Activated T-helper 17 cell treated with anti-CD3 and anti-CD28 coated beads, Interleukin-2, amount 50 U/mL, for 72 hours (primary cell): ENCODE results near the gene CCDC51. TPM values are rescaled to one million over a fixed set of nuclear protein-coding genes. Genes with fewer than 3 reads are reported as not detected.
"Not testable (repeated sequence)": the region's sequence is repeated elsewhere in the genome, so short reads cannot be mapped to it uniquely, and the experiment has no call there.

Experiments used
- ATAC-seq: fragments of 150-1000 bp; cut with Tn5 transposase; replicated peaks from 2 replicates; pipeline ENCODE4 v1.10.0; 2021; ENCODE audit warnings: mild to moderate bottlenecking, moderate library complexity
- H3K27ac Mint-ChIP-seq: one replicate; pipeline ENCODE4 v1.8.0; 2022; ENCODE audit warnings: mixed read lengths
- H3K27me3 Mint-ChIP-seq: one replicate; pipeline ENCODE4 v1.8.0; 2022; ENCODE audit warnings: mixed read lengths
- H3K36me3 Mint-ChIP-seq: one replicate; pipeline ENCODE4 v1.8.0; 2022; ENCODE audit warnings: low read depth, mild to moderate bottlenecking, mixed read lengths
- H3K4me1 Mint-ChIP-seq: one replicate; pipeline ENCODE4 v1.8.0; 2022; ENCODE audit warnings: mixed read lengths
- H3K4me3 Mint-ChIP-seq: one replicate; pipeline ENCODE4 v1.8.0; 2022; ENCODE audit warnings: mild to moderate bottlenecking, mixed read lengths
- H3K9me3 Mint-ChIP-seq: one replicate; pipeline ENCODE4 v1.8.0; 2022; ENCODE audit warnings: mixed read lengths
- total RNA-seq, 2 donors: library from RNA; stranded (reverse); gene quantifications; one replicate each; pipeline ENCODE4 v1.2.3, GENCODE V29; 2022

CCDC51 gene
- total RNA-seq, 2 donors from 2014 or later = 15.5 to 28.4 TPM

DNA sequence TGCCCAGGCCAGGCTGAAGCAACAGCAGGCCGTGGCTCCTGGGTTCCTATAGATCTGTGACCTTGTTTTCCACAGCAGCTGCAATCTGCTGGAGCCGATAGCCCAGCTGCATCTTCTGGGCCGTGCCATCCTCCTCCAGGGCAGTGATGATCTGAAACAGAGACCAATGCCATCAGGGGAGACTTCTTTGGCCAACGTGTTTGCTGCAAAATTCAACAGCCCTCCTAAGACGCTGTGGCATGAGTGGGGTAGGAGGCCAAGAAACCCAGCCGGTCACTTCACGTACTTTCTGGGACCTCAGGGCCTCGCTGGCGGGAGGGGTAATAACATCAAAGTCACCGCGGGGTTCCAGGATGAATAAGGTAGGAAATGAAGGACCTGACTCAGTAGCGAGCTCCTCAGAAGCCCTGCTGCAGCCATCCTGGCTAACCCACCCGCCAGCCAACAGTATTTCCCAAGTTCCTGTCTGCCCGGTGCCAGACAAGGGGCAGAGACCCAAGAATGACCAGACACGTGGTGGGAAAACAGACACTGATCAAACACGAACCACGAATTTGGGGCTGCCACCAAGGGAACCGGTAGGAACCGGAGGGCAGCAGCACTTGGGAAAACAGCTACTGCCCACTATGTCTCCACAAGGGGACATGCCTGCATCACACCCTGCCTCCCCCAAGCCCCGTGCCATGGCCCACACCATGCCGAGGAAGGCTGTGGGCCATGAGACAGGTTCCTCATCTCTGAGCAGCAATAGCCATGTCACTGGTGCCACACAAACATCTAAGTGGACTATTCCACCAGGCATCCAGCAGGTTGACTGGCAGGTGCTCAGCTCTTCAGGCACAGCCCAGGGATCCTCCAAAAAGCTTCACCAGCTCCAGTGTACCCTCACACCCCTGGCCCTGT, 35.2 kb downstream of the CCDC51 start:
- no peak overlapping the region for H3K4me3 Mint-ChIP-seq
- ATAC-seq = no peak
- H3K36me3 Mint-ChIP-seq = no peaks in the 10 kb centered on the region
- peaks cover 4% of the 10 kb centered on the region for H3K4me1 Mint-ChIP-seq
- no peaks in the 10 kb centered on the region for H3K27me3 Mint-ChIP-seq
- H3K27ac Mint-ChIP-seq = peak overlapping the region; percentile 33
- no peaks in the 10 kb centered on the region for H3K9me3 Mint-ChIP-seq

DNA sequence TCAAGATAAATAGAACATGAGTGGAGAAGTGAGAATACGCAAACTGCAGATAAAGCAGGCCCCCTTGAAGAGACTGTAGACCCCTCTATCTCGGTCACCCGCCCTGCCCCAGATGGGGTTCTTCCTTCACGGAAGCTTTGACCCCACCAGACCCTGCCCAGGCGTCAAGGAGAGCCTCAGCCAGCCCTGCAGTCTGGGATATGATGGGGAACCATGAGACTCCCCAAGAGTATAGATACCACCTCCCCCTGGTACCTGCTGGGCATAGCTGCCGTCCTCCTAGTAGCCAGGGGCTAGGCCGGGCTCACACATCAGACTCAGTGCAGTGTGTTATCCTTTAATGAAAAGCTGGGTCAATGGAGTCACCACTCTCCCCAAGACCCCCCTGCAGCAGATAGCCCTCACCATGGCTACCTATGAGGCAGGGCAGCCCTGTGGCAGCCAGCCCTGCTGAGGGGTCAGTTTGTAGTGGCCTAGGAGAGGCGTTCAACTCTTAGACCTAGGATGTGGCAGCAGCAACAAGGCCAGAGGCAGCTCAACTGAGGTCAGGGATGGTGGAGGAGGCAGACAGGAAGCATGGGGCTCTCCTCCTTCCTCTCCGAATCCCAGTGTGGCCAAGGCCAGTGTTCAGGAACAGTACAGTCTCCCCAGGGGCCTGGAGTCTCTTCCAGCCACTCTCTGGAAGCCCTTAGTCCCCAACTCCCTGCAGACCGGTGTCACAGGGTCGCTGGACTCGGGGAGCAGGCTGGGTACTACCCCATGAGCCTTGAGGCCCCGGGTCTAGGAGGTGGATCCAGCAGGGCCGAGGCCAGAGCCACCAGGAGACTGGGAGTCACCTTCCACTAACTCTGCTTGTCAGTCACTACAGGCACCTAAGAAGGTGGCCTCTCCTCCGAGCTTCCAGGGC, 36.1 kb downstream of the CCDC51 start:
- peak overlapping the region; percentile 33 for H3K27ac Mint-ChIP-seq
- no peak for ATAC-seq
- H3K4me3 Mint-ChIP-seq = no peak overlapping the region
- no peaks in the 10 kb centered on the region for H3K27me3 Mint-ChIP-seq
- no peaks in the 10 kb centered on the region for H3K9me3 Mint-ChIP-seq
- H3K36me3 Mint-ChIP-seq = no peaks in the 10 kb centered on the region
- peaks cover 4% of the 10 kb centered on the region for H3K4me1 Mint-ChIP-seq

DNA sequence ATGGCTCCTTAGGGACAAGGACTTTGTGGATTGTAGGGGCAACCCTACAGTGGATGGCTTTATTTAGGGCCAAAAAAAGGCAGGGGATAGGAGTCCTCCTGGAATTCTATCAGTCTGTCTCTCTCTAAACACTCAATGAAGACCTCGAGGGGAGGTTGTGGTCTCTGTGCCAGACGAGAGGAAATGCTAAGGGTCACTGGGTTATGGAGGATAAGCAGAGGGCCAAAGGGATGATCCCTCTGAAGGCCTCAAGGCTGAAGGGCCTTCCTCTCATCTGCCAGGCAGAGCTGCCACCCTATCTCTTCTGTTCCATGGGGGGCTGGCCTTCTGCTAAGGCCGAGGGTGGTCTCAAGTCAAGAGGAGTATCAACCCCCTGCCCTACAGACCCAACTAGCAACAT, 37.0 kb downstream of the CCDC51 start:
- H3K36me3 Mint-ChIP-seq = no peaks in the 10 kb centered on the region
- H3K27me3 Mint-ChIP-seq = no peaks in the 10 kb centered on the region
- H3K27ac Mint-ChIP-seq = peak overlapping the region; percentile 34
- no peak for ATAC-seq
- no peak overlapping the region for H3K4me3 Mint-ChIP-seq
- H3K4me1 Mint-ChIP-seq = peaks cover 4% of the 10 kb centered on the region
- no peaks in the 10 kb centered on the region for H3K9me3 Mint-ChIP-seq

GRCh38 chr3:48402281-48402732, 37.6 kb downstream of the CCDC51 start:
- no peaks in the 10 kb centered on the region for H3K27me3 Mint-ChIP-seq
- no peak for ATAC-seq

DNA sequence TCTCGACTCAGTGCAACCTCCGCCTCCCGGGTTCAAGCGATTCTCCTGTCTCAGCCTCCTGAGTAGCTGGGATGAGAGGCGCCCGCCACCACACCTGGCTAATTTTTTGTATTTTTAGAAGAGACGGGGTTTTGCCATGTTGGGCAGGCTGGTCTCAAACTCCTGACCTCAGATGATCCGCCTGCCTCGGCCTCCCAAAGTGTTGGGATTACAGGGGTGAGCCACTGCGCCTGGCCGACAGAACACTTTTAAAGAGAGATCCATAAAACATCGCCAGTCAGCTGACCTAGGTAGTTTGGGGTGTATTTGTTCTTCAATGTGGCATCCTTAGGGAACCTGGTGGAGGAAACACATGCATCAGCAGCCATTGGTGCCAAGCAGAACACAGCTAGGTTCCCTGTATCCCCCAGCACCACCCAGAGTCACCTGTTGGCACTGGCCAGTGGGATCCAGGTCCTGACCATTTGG, 38.5 kb downstream of the CCDC51 start:
- H3K27ac Mint-ChIP-seq, H3K4me1 Mint-ChIP-seq, H3K27me3 Mint-ChIP-seq, H3K36me3 Mint-ChIP-seq, ATAC-seq, H3K4me3 Mint-ChIP-seq, H3K9me3 Mint-ChIP-seq: not testable (repeated sequence)

More at GRCh38 chr3:48402281-48402732, 37.6 kb downstream of the CCDC51 start:
- H3K4me1 Mint-ChIP-seq = peaks cover 4% of the 10 kb centered on the region
- H3K4me3 Mint-ChIP-seq = no peak overlapping the region
- H3K36me3 Mint-ChIP-seq = no peaks in the 10 kb centered on the region
- no peaks in the 10 kb centered on the region for H3K9me3 Mint-ChIP-seq
- peak overlapping the region; percentile 34 for H3K27ac Mint-ChIP-seq

GRCh38 chr3:48400824-48401433, 39.0 kb downstream of the CCDC51 start:
- Mint-ChIP-seq H3K36me3 (no peaks in the 10 kb centered on the region), H3K27me3 (peaks cover under 1% of the 10 kb centered on the region), H3K4me1 (peaks cover 4% of the 10 kb centered on the region), H3K9me3 (no peaks in the 10 kb centered on the region), H3K4me3 (no peak overlapping the region), H3K27ac (peak overlapping the region; percentile 50)
- ATAC-seq = peak; percentile 87

DNA sequence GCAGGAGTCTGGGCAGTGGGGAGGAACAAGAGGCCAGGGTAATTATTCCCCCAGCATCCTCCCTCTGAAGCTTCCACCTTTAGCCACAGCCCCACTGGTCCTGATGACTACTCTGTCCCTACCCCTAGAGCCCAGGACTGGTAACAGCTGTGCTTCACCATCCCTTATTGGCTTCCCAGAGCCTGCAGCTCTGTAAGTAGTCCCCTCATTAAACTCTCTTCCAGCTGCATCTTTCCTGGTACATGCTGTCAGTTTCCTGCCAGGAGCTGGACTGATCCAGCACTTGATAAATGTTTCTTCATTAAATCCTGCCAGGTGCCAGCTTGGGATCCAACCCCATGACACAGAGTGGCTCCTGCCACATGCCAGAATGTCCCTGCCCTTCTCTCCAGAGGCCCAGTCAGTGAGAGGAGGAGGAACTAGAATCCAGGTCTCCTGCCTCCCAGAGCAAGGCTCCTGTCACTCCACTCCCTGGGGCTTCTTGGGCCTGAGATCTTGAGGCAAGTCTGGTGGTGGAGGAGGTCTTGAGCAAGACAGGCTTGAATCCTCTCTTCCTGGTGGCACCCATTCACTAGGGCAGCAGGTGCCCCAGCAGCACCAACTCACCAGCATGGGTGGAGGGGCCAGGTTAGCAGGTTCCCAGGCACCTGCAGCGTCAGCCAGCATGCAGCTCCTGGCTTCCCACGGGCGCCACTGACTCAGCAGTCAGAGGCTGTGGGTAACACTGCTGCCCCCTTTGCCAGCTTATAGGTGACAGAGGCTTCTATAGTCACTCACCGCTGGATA, 40.3 kb downstream of the CCDC51 start:
- no peak for ATAC-seq

GRCh38 chr3:48398701-48399386, 41.1 kb downstream of the CCDC51 start:
- H3K9me3 Mint-ChIP-seq = no peaks in the 10 kb centered on the region
- H3K27ac Mint-ChIP-seq = no peak overlapping the region
- H3K27me3 Mint-ChIP-seq = peaks cover 7% of the 10 kb centered on the region
- H3K4me1 Mint-ChIP-seq = peaks cover 4% of the 10 kb centered on the region
- ATAC-seq = no peak
- no peak overlapping the region for H3K4me3 Mint-ChIP-seq
- no peaks in the 10 kb centered on the region for H3K36me3 Mint-ChIP-seq

More for the DNA sequence above, 40.3 kb downstream of the CCDC51 start:
- Mint-ChIP-seq H3K36me3 (no peaks in the 10 kb centered on the region), H3K9me3 (no peaks in the 10 kb centered on the region), H3K4me3 (no peak overlapping the region), H3K4me1 (peaks cover 4% of the 10 kb centered on the region), H3K27me3 (peaks cover 7% of the 10 kb centered on the region), H3K27ac (peak overlapping the region; percentile 19)

DNA sequence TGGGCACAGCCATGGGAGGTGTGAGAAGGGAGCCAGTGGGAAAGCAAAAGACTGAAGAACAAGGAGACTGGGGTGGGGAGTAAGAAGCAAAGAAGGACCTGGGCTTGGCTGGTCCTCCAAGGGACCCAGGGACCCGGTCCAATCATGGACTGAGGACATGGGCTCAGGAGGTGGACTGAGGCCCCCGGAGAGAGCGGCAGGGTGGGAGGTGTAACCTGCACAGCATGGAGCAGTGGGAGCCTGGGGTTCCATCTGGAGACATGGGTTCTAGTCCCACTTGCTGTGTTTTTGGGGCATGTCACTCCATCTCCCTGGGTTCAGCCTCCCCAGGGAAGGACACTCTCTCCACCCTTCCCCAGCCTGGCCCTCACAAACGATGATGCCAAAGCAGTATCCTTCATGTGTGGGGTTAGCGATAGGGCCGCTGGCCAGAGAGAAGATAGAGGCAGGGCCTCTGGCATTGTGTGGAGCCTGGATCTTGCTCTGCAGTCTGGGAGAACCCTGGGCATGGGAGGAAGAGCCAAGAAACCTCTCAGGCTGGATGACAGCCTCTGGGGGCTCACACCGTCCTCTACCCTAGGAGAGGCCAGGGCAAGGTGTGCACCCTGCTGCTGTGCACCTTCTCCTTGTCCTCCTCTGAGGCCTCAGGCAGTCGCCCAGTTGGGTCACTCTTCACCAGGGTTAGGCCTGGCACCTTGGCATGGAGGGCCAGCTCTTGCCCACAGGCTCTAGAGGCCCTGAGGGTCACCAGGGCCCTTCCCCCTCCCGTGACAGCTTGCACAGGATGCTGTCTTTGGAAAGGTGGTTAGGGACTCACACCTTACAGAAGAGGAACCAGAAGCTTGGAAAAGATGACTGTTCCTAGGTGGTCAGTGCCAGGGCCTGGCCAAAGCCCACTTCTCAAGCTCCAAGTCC, 41.9 kb downstream of the CCDC51 start:
- no peak overlapping the region for H3K27ac Mint-ChIP-seq
- H3K4me3 Mint-ChIP-seq = no peak overlapping the region
- H3K9me3 Mint-ChIP-seq = no peaks in the 10 kb centered on the region
- ATAC-seq = no peak
- H3K36me3 Mint-ChIP-seq = no peaks in the 10 kb centered on the region
- H3K4me1 Mint-ChIP-seq = peaks cover 4% of the 10 kb centered on the region
- H3K27me3 Mint-ChIP-seq = peaks cover 10% of the 10 kb centered on the region

DNA sequence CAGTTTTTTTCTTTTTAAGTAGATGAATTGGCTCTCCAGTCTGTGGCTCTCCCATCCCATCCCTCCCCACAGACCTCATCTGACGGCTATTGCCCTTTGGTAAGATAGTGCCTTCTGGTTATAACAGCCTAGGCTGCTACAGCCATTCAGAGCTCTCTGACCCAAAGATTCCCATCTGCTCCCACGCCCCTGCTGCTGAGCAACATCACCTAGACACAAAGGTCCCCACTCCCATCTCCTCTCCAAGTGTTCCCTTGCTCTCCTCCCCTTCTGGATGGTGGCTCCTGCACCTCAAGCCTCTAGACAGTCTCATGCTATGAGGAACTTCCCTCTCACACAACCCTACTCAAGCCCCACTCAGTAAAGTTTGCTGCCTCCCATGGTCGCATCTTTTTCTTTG, 44.2 kb downstream of the CCDC51 start:
- no peak for ATAC-seq
- no peak overlapping the region for H3K4me3 Mint-ChIP-seq
- peaks cover 10% of the 10 kb centered on the region for H3K27me3 Mint-ChIP-seq
- no peak overlapping the region for H3K27ac Mint-ChIP-seq
- H3K4me1 Mint-ChIP-seq = no peaks in the 10 kb centered on the region
- H3K9me3 Mint-ChIP-seq = no peaks in the 10 kb centered on the region
- H3K36me3 Mint-ChIP-seq = no peaks in the 10 kb centered on the region

- no peak overlapping the region for H3K4me3 Mint-ChIP-seq
- no peaks in the 10 kb centered on the region for H3K9me3 Mint-ChIP-seq
- H3K27me3 Mint-ChIP-seq = peaks cover 10% of the 10 kb centered on the region
- no peak overlapping the region for H3K27ac Mint-ChIP-seq
- no peaks in the 10 kb centered on the region for H3K4me1 Mint-ChIP-seq
- no peaks in the 10 kb centered on the region for H3K36me3 Mint-ChIP-seq
- no peak for ATAC-seq
Observed at GRCh38 chr3:48394391-48394790, 45.5 kb downstream of the CCDC51 start.

DNA sequence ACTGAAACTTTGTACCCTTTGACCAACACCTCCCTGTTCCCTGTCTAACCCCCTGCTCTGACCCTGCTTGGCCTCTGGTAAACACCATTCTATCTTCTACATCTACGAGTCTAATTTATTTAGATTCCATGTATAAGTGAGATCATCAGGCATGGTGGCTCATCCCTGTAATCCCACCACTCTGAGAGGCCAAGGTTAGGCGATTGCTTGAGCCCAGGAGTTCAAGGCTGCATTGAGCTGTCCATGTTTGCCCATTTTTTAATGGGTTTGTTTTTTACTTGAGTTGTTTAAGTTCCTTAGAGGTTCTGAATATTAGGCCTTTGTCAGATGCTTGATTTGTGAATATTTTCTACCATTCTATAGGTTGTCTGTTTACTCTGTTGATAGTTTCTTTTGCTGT, 51.0 kb downstream of the CCDC51 start:
- no peak overlapping the region for H3K4me3 Mint-ChIP-seq
- ATAC-seq = no peak

More for the DNA sequence above, 51.0 kb downstream of the CCDC51 start:
- H3K36me3 Mint-ChIP-seq = no peaks in the 10 kb centered on the region
- H3K27me3 Mint-ChIP-seq = peaks cover 19% of the 10 kb centered on the region
- no peaks in the 10 kb centered on the region for H3K9me3 Mint-ChIP-seq
- H3K27ac Mint-ChIP-seq = no peak overlapping the region
- H3K4me1 Mint-ChIP-seq = no peaks in the 10 kb centered on the region
